ENCODE results near the gene PLCG2. TPM values are rescaled to one million over a fixed set of nuclear protein-coding genes. Genes with fewer than 3 reads are reported as not detected.
"Not testable (repeated sequence)": the region's sequence is repeated elsewhere in the genome, so short reads cannot be mapped to it uniquely, and the experiment has no call there.

PLCG2 gene
- total RNA-seq, 1 experiment from 2014 or later: 3.5 TPM

DNA sequence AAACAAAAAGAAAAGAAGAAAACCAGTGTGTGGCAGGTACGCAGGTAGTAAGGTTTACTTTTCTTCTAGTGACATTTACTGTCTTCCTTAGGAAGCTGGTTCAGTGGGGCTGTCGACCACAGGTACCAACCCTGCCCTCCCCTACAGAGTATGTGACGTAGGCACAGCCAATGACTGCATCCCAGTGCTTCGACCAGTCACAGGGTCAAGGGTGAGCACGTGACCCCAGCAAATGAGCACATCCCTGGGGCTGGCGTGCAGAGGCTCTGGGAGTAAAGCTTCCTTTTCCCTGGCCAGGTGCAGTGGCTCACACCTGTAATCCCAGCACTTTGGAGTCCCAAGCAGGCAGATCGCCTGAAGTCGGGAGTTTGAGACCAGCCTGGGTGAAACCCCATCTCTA lies 38.9 kb upstream of the PLCG2 start:
- no peak overlapping the region for H2AFZ ChIP-seq (ENCODE audit: low read length)
- ATAC-seq (no peak), DNase-seq (no peak)
- H3K9me2 ChIP-seq (replicated peaks; ENCODE audit: low read length): no peaks in the 10 kb centered on the region
- intact Hi-C loops (cut with micrococcal nuclease): loop anchor here (2.0 kb wide), 1 partner anchor 29 kb away; no protein-coding TSS in a partner anchor
- TF ChIP-seq EZH2phosphoT487 (IDR thresholded peaks at IDR 0.05; ENCODE audit: borderline replicate concordance, low read length): no peak
- no peak for TF ChIP-seq EZH2 (IDR thresholded peaks at IDR 0.05; ENCODE audit: low read length, unreplicated experiment)
- TF ChIP-seq, protein P1, sequence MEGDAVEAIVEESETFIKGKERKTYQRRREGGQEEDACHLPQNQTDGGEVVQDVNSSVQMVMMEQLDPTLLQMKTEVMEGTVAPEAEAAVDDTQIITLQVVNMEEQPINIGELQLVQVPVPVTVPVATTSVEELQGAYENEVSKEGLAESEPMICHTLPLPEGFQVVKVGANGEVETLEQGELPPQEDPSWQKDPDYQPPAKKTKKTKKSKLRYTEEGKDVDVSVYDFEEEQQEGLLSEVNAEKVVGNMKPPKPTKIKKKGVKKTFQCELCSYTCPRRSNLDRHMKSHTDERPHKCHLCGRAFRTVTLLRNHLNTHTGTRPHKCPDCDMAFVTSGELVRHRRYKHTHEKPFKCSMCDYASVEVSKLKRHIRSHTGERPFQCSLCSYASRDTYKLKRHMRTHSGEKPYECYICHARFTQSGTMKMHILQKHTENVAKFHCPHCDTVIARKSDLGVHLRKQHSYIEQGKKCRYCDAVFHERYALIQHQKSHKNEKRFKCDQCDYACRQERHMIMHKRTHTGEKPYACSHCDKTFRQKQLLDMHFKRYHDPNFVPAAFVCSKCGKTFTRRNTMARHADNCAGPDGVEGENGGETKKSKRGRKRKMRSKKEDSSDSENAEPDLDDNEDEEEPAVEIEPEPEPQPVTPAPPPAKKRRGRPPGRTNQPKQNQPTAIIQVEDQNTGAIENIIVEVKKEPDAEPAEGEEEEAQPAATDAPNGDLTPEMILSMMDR (conservative IDR thresholded peaks at IDR 0.05; ENCODE audit: low read depth, low read length): no peak
- no peaks in the 10 kb centered on the region for H3K79me2 ChIP-seq (ENCODE audit: low read length)
- no peak overlapping the region for H3K27ac ChIP-seq (ENCODE audit: low read length)
- POLR2A ChIA-PET (ENCODE audit: unreplicated experiment): no interaction called here
- peaks cover 5% of the 10 kb centered on the region; the same call in 1 of the 2 replicates for H3K4me1 ChIP-seq (ENCODE audit: insufficient read depth, low read length)
- H3K9ac ChIP-seq (ENCODE audit: low read length): no peak overlapping the region
- no peaks in the 10 kb centered on the region for H3F3A ChIP-seq (ENCODE audit: low read length, unreplicated experiment)
- no TSS peak for BruUV-seq (replicated peaks)
- CTCF ChIA-PET: no interaction called here
- no peaks in the 10 kb centered on the region for H3K36me3 ChIP-seq (ENCODE audit: low read depth, low read length)
- no peak overlapping the region for H3K4me3 ChIP-seq (ENCODE audit: low read length)
- H3K4me2 ChIP-seq (ENCODE audit: low read length): no peak overlapping the region
- H3K9me3 ChIP-seq (ENCODE audit: low read length): no peaks in the 10 kb centered on the region
- no peaks in the 10 kb centered on the region for H4K20me1 ChIP-seq (ENCODE audit: low read length)
- no peaks in the 10 kb centered on the region for H3K27me3 ChIP-seq (ENCODE audit: low read length)

DNA sequence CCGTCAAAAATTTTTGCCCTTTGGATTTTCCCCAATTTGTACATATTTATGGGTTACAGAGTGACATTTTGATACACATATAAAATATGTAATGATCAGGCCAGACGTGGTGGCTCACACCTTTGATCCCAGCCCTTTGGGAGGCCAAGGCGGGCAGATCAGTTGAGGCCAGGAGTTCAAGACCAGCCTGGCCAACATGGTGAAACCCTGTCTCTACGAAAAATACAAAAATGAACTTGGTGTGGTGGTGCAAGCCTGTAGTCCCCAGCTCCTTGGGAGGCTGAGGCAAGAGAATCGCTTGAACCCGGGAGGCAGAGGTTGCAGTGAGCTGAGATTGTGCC lies 37.7 kb upstream of the PLCG2 start:
- H3K27me3 ChIP-seq (ENCODE audit: low read length); H3K9me2 ChIP-seq (replicated peaks; ENCODE audit: low read length); H3K27ac ChIP-seq (ENCODE audit: low read length); ATAC-seq; H3K9ac ChIP-seq (ENCODE audit: low read length); BruUV-seq (replicated peaks); DNase-seq; H3K79me2 ChIP-seq (ENCODE audit: low read length); H3K9me3 ChIP-seq (ENCODE audit: low read length); H3F3A ChIP-seq (ENCODE audit: low read length, unreplicated experiment); CTCF ChIA-PET; H3K36me3 ChIP-seq (ENCODE audit: low read depth, low read length); H3K4me1 ChIP-seq (ENCODE audit: insufficient read depth, low read length); H3K4me3 ChIP-seq (ENCODE audit: low read length); H3K4me2 ChIP-seq (ENCODE audit: low read length); H2AFZ ChIP-seq (ENCODE audit: low read length); H4K20me1 ChIP-seq (ENCODE audit: low read length); POLR2A ChIA-PET (ENCODE audit: unreplicated experiment): not testable (repeated sequence)
- intact Hi-C loops (cut with micrococcal nuclease): loop anchor here (2.0 kb wide), 1 partner anchor 27 kb away; no protein-coding TSS in a partner anchor

DNA sequence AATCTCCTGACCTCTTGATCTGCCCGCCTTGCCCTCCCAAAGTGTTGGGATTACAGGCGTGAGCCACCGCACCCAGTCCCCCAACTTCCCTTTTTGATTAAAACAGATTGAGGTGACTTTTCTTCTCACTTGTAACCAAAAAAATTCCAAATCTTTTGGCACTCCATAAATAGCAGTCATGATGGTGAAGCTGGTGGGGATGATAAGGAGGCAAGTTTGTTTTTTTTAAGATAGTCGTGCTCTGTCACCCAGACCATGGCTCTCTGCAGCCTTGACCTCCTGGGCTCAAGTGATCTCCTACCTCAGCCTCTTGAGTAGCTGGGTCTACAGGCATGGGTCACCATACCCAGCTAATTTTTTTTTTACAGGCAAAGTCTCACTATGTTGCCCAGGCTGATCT lies 34.7 kb upstream of the PLCG2 start:
- no peak overlapping the region for H2AFZ ChIP-seq (ENCODE audit: low read length)
- DNase-seq (no peak), ATAC-seq (no peak)
- H3K4me1 ChIP-seq (ENCODE audit: insufficient read depth, low read length): no peaks in the 10 kb centered on the region
- BruUV-seq (replicated peaks): no TSS peak
- H4K20me1 ChIP-seq (ENCODE audit: low read length): no peaks in the 10 kb centered on the region
- H3K4me3 ChIP-seq (ENCODE audit: low read length): no peak overlapping the region
- no peak overlapping the region for H3K4me2 ChIP-seq (ENCODE audit: low read length)
- H3K79me2 ChIP-seq (ENCODE audit: low read length): no peaks in the 10 kb centered on the region
- H3F3A ChIP-seq (ENCODE audit: low read length, unreplicated experiment): no peaks in the 10 kb centered on the region
- TF ChIP-seq EZH2 (IDR thresholded peaks at IDR 0.05; ENCODE audit: low read length, unreplicated experiment) (no peak), EZH2phosphoT487 (IDR thresholded peaks at IDR 0.05; ENCODE audit: borderline replicate concordance, low read length) (no peak)
- TF ChIP-seq, protein P1 (conservative IDR thresholded peaks at IDR 0.05; ENCODE audit: low read depth, low read length): no peak
- intact Hi-C loops (cut with micrococcal nuclease): no loop called here
- no peaks in the 10 kb centered on the region for H3K36me3 ChIP-seq (ENCODE audit: low read depth, low read length)
- ChIA-PET CTCF (interaction anchor here (0.6 kb wide), 1 partner anchor 508 kb away, joined by 3 read pairs; no protein-coding TSS in a partner anchor), POLR2A (ENCODE audit: unreplicated experiment) (no interaction called here)
- H3K27me3 ChIP-seq (ENCODE audit: low read length): no peaks in the 10 kb centered on the region
- no peaks in the 10 kb centered on the region for H3K9me3 ChIP-seq (ENCODE audit: low read length)
- H3K9ac ChIP-seq (ENCODE audit: low read length): no peak overlapping the region
- H3K9me2 ChIP-seq (replicated peaks; ENCODE audit: low read length): no peaks in the 10 kb centered on the region
- no peak overlapping the region for H3K27ac ChIP-seq (ENCODE audit: low read length)
